ENCODE results near the gene KIF6.

Gene KIF6

GRCh38 chr6:39724787-39725631 is at the start of gene KIF6:
TSS of gene KIF6 (minus strand) at chr6:39725408. CDS start at chr6:39725310, 98 bp downstream.
- Histone ChIP-seq H3K9me3 (ENCODE audit: control insufficient read depth, low read length) (no peaks in the 10 kb centered on the region), H3K4me3 (ENCODE audit: low read length) (peak within 1 kb of the TSS; percentile 44), H3K4me1 (ENCODE audit: control insufficient read depth, insufficient read depth, low read length) (peaks cover 4% of the 10 kb centered on the region), H3K36me3 (ENCODE audit: control insufficient read depth, insufficient read depth, low read length) (no peaks in the 10 kb centered on the region), H3K27me3 (ENCODE audit: control insufficient read depth, insufficient read depth, low read length) (no peaks in the 10 kb centered on the region), H3K9ac (ENCODE audit: low read length) (peak within 1 kb of the TSS; percentile 59)

GRCh38 chr6:39773782-39774181 is 48.6 kb upstream of the KIF6 start:
- H3K9me3 ChIP-seq (ENCODE audit: control insufficient read depth, low read length) = no peaks in the 10 kb centered on the region
- H3K27me3 ChIP-seq (ENCODE audit: control insufficient read depth, insufficient read depth, low read length) = no peaks in the 10 kb centered on the region
- no peak overlapping the region for H3K9ac ChIP-seq (ENCODE audit: low read length)
- H3K4me1 ChIP-seq (ENCODE audit: control insufficient read depth, insufficient read depth, low read length) = peaks cover 9% of the 10 kb centered on the region
- no peak overlapping the region for H3K4me3 ChIP-seq (ENCODE audit: low read length)
- H3K36me3 ChIP-seq (ENCODE audit: control insufficient read depth, insufficient read depth, low read length) = no peaks in the 10 kb centered on the region

GRCh38 chr6:39772559-39773273 is 47.5 kb upstream of the KIF6 start:
- Histone ChIP-seq H3K27me3 (ENCODE audit: control insufficient read depth, insufficient read depth, low read length) (no peaks in the 10 kb centered on the region), H3K4me3 (ENCODE audit: low read length) (no peak overlapping the region), H3K36me3 (ENCODE audit: control insufficient read depth, insufficient read depth, low read length) (no peaks in the 10 kb centered on the region), H3K9ac (ENCODE audit: low read length) (no peak overlapping the region), H3K9me3 (ENCODE audit: control insufficient read depth, low read length) (no peaks in the 10 kb centered on the region), H3K4me1 (ENCODE audit: control insufficient read depth, insufficient read depth, low read length) (peaks cover 9% of the 10 kb centered on the region)

- Histone ChIP-seq H3K9me3 (ENCODE audit: control insufficient read depth, low read length) (no peaks in the 10 kb centered on the region), H3K4me1 (ENCODE audit: control insufficient read depth, insufficient read depth, low read length) (peaks cover 6% of the 10 kb centered on the region), H3K27me3 (ENCODE audit: control insufficient read depth, insufficient read depth, low read length) (no peaks in the 10 kb centered on the region), H3K4me3 (ENCODE audit: low read length) (no peak overlapping the region), H3K36me3 (ENCODE audit: control insufficient read depth, insufficient read depth, low read length) (no peaks in the 10 kb centered on the region), H3K9ac (ENCODE audit: low read length) (no peak overlapping the region)
These were observed 45.2 kb upstream of the KIF6 start for GRCh38 chr6:39770446-39770845.

GRCh38 chr6:39769012-39769411 is 43.8 kb upstream of the KIF6 start:
- Histone ChIP-seq H3K36me3 (ENCODE audit: control insufficient read depth, insufficient read depth, low read length) (no peaks in the 10 kb centered on the region), H3K27me3 (ENCODE audit: control insufficient read depth, insufficient read depth, low read length) (no peaks in the 10 kb centered on the region), H3K4me1 (ENCODE audit: control insufficient read depth, insufficient read depth, low read length) (no peaks in the 10 kb centered on the region), H3K9me3 (ENCODE audit: control insufficient read depth, low read length) (no peaks in the 10 kb centered on the region), H3K9ac (ENCODE audit: low read length) (no peak overlapping the region), H3K4me3 (ENCODE audit: low read length) (no peak overlapping the region)

GRCh38 chr6:39765508-39766065 is 40.4 kb upstream of the KIF6 start:
- no peak overlapping the region for H3K4me3 ChIP-seq (ENCODE audit: low read length)
- no peak overlapping the region for H3K9ac ChIP-seq (ENCODE audit: low read length)
- no peaks in the 10 kb centered on the region for H3K4me1 ChIP-seq (ENCODE audit: control insufficient read depth, insufficient read depth, low read length)
- H3K27me3 ChIP-seq (ENCODE audit: control insufficient read depth, insufficient read depth, low read length) = no peaks in the 10 kb centered on the region
- no peaks in the 10 kb centered on the region for H3K36me3 ChIP-seq (ENCODE audit: control insufficient read depth, insufficient read depth, low read length)
- no peaks in the 10 kb centered on the region for H3K9me3 ChIP-seq (ENCODE audit: control insufficient read depth, low read length)

GRCh38 chr6:39760226-39760952 is 35.2 kb upstream of the KIF6 start:
- Histone ChIP-seq H3K9me3 (ENCODE audit: control insufficient read depth, low read length) (no peaks in the 10 kb centered on the region), H3K36me3 (ENCODE audit: control insufficient read depth, insufficient read depth, low read length) (no peaks in the 10 kb centered on the region), H3K4me1 (ENCODE audit: control insufficient read depth, insufficient read depth, low read length) (no peaks in the 10 kb centered on the region), H3K9ac (ENCODE audit: low read length) (no peak overlapping the region), H3K27me3 (ENCODE audit: control insufficient read depth, insufficient read depth, low read length) (no peaks in the 10 kb centered on the region), H3K4me3 (ENCODE audit: low read length) (no peak overlapping the region)

- Histone ChIP-seq H3K36me3 (ENCODE audit: control insufficient read depth, insufficient read depth, low read length) (no peaks in the 10 kb centered on the region), H3K27me3 (ENCODE audit: control insufficient read depth, insufficient read depth, low read length) (no peaks in the 10 kb centered on the region)
These were observed 33.8 kb upstream of the KIF6 start for GRCh38 chr6:39758905-39759605.

GRCh38 chr6:39756582-39756981 is 31.4 kb upstream of the KIF6 start:
- Histone ChIP-seq H3K4me1 (ENCODE audit: control insufficient read depth, insufficient read depth, low read length) (no peaks in the 10 kb centered on the region), H3K36me3 (ENCODE audit: control insufficient read depth, insufficient read depth, low read length) (no peaks in the 10 kb centered on the region), H3K4me3 (ENCODE audit: low read length) (no peak overlapping the region), H3K9ac (ENCODE audit: low read length) (no peak overlapping the region), H3K27me3 (ENCODE audit: control insufficient read depth, insufficient read depth, low read length) (no peaks in the 10 kb centered on the region), H3K9me3 (ENCODE audit: control insufficient read depth, low read length) (no peaks in the 10 kb centered on the region)

More at GRCh38 chr6:39758905-39759605, 33.8 kb upstream of the KIF6 start:
- H3K9me3 ChIP-seq (ENCODE audit: control insufficient read depth, low read length) = no peaks in the 10 kb centered on the region
- no peak overlapping the region for H3K9ac ChIP-seq (ENCODE audit: low read length)
- no peaks in the 10 kb centered on the region for H3K4me1 ChIP-seq (ENCODE audit: control insufficient read depth, insufficient read depth, low read length)
- H3K4me3 ChIP-seq (ENCODE audit: low read length) = no peak overlapping the region

GRCh38 chr6:39755231-39755630 is 30.0 kb upstream of the KIF6 start:
- no peak overlapping the region for H3K4me3 ChIP-seq (ENCODE audit: low read length)
- H3K9me3 ChIP-seq (ENCODE audit: control insufficient read depth, low read length) = no peaks in the 10 kb centered on the region

GRCh38 chr6:39754514-39755115 is 29.4 kb upstream of the KIF6 start:
- Histone ChIP-seq H3K9me3 (ENCODE audit: control insufficient read depth, low read length) (no peaks in the 10 kb centered on the region), H3K4me1 (ENCODE audit: control insufficient read depth, insufficient read depth, low read length) (no peaks in the 10 kb centered on the region), H3K4me3 (ENCODE audit: low read length) (no peak overlapping the region), H3K36me3 (ENCODE audit: control insufficient read depth, insufficient read depth, low read length) (no peaks in the 10 kb centered on the region), H3K9ac (ENCODE audit: low read length) (no peak overlapping the region), H3K27me3 (ENCODE audit: control insufficient read depth, insufficient read depth, low read length) (no peaks in the 10 kb centered on the region)

More at GRCh38 chr6:39755231-39755630, 30.0 kb upstream of the KIF6 start:
- H3K27me3 ChIP-seq (ENCODE audit: control insufficient read depth, insufficient read depth, low read length) = no peaks in the 10 kb centered on the region
- no peaks in the 10 kb centered on the region for H3K4me1 ChIP-seq (ENCODE audit: control insufficient read depth, insufficient read depth, low read length)
- H3K9ac ChIP-seq (ENCODE audit: low read length) = no peak overlapping the region
- no peaks in the 10 kb centered on the region for H3K36me3 ChIP-seq (ENCODE audit: control insufficient read depth, insufficient read depth, low read length)
